Sigmoid colon (tissue), 7 donors: ENCODE measurements around the gene MYO1A. TPM values are rescaled to one million over a fixed set of nuclear protein-coding genes. Genes with fewer than 3 reads are reported as not detected.
A peak's percentile ranks its signal among the peaks of the same experiment; 100 is the strongest.
"Not testable (repeated sequence)": the region's sequence is repeated elsewhere in the genome, so short reads cannot be mapped to it uniquely, and the experiment has no call there.

Experiments
- DNase-seq: peaks from one replicate; pipeline ENCODE4 v3.0.0-alpha.2; 2019
- H3K27ac ChIP-seq, 4 donors: fragments of 200-600 bp; sonication (generic); one replicate each; pipeline ENCODE4 v1.5.1; 2016 to 2019; ENCODE audit warnings: mild to moderate bottlenecking in 1 of 4
- H3K27me3 ChIP-seq, 3 donors: fragments of 200-600 bp; sonication (generic); one replicate each; pipeline ENCODE4 v1.5.1; 2019; ENCODE audit warnings: mild to moderate bottlenecking in 1 of 3
- H3K36me3 ChIP-seq, 4 donors: fragments of 200-600 bp; sonication (generic); one replicate each; pipeline ENCODE4 v1.5.1; 2016 to 2019
- H3K4me1 ChIP-seq, 4 donors: fragments of 200-600 bp; sonication (generic); one replicate each; pipeline ENCODE4 v1.5.1; 2017 to 2019
- H3K4me3 ChIP-seq, 4 donors: fragments of 200-600 bp; sonication (generic); one replicate each; pipeline ENCODE4 v1.5.1; 2017 to 2019; ENCODE audit warnings: mild to moderate bottlenecking in 2 of 4, moderate library complexity in 1 of 4
- H3K9me3 ChIP-seq, 4 donors: fragments of 200-600 bp in 3 of 4; sonication (generic) in 3 of 4; one replicate each; pipeline versions ENCODE4 v1.5.1 to v1.6.1; 2013 to 2019
- CTCF ChIP-seq, 4 experiments: fragments of 450-650 bp in 3 of 4; fragments of 200-600 bp in 1 of 4; IDR thresholded peaks; one replicate each; pipeline ENCODE4 v1.5.1; 2016 to 2019; ENCODE audit warnings: antibody characterized with exemption in 4 of 4, mild to moderate bottlenecking in 3 of 4, moderate library complexity in 2 of 4
- EP300 ChIP-seq, 4 donors: sonication (generic); formaldehyde crosslinking; IDR thresholded peaks; one replicate each; pipeline ENCODE4 v1.6.1; 2017; ENCODE audit warnings: antibody characterized with exemption in 4 of 4
- POLR2A ChIP-seq, 2 donors: fragments of 450-650 bp; IDR thresholded peaks; one replicate each; pipeline ENCODE4 v1.6.1; 2016; ENCODE audit warnings: antibody characterized with exemption in 2 of 2, mild to moderate bottlenecking in 2 of 2, moderate library complexity in 2 of 2
- POLR2AphosphoS5 ChIP-seq, 4 donors: sonication (generic); formaldehyde crosslinking; IDR thresholded peaks; one replicate each; pipeline ENCODE4 v1.6.1; 2017; ENCODE audit warnings: antibody characterized with exemption in 4 of 4
- WGBS, 2 donors: extraction: QIAGEN DNeasy Blood & Tissue Kit; methylation state at CpG; one replicate each; pipeline ENCODE4 v1.1.7; 2013; 5-methylcytosine and 5-hydroxymethylcytosine counted together
- intact Hi-C: fragments of 100-400 bp; cut with DNase I; formaldehyde crosslinking; loops from one replicate; pipeline ENCODE4 v1.15.1; 2023
- polyA plus RNA-seq, 3 donors: library from polyadenylated mRNA; stranded (reverse); fragments of 200-250 nt; gene quantifications; one replicate each; pipeline ENCODE4 v1.2.3, GENCODE V29; 2013
- total RNA-seq, 4 donors: library from RNA; depleted of rRNA; stranded (reverse); fragments of >200 nt; gene quantifications; one replicate each; pipeline ENCODE4 v1.1.0, GENCODE V29; 2016
- donor health status: healthy with polysubstance abuse.
- donor health status: Bipolar disorder and iron deficiency.
- donor health status: healthy.

MYO1A gene
- total and polyA plus RNA-seq, 7 donors, result 0.71 to 112 (median 7.2) TPM

GRCh38 chr12:56988207-56988739 is 61.7 kb downstream of the MYO1A start:
- TF ChIP-seq EP300 (IDR thresholded peaks at IDR 0.05), result no peak
- no peak for TF ChIP-seq POLR2A (IDR thresholded peaks at IDR 0.05)
- no peak for TF ChIP-seq POLR2AphosphoS5 (IDR thresholded peaks at IDR 0.05)
- no peak for TF ChIP-seq CTCF (IDR thresholded peaks at IDR 0.05)
- no peak overlapping the region for H3K27ac ChIP-seq
- no peak for DNase-seq
- no peaks in the 10 kb centered on the region for H3K9me3 ChIP-seq
- no peak overlapping the region for H3K4me3 ChIP-seq
- H3K36me3 ChIP-seq, result no peaks in the 10 kb centered on the region
- 60 to 63% methylated on average over 5 of the region's 5 CpGs for WGBS, 2 donors
- H3K27me3 ChIP-seq, result no peaks in the 10 kb centered on the region
- intact Hi-C loops, result no loop called here
- H3K4me1 ChIP-seq, result peaks cover 0 to 10% (median 4%) of the 10 kb centered on the region in 4 donors

GRCh38 chr12:56987551-56988053 is 62.3 kb downstream of the MYO1A start:
- WGBS, 2 donors, result 21 to 23% methylated on average over 11 of the region's 11 CpGs
- Histone ChIP-seq H3K36me3 (no peaks in the 10 kb centered on the region), H3K9me3 (no peaks in the 10 kb centered on the region), H3K4me3 (no peak overlapping the region), H3K27me3 (no peaks in the 10 kb centered on the region), H3K4me1 (peaks cover 0 to 10% (median 4%) of the 10 kb centered on the region in 4 donors), H3K27ac (no peak overlapping the region)
- TF ChIP-seq POLR2AphosphoS5 (IDR thresholded peaks at IDR 0.05) (peak in 1 of 4 donors; percentile 12), CTCF (IDR thresholded peaks at IDR 0.05) (peak; percentile 91 to 98 (median 93)), EP300 (IDR thresholded peaks at IDR 0.05) (no peak)
- intact Hi-C loops, result loop anchor here (1.0 kb wide), 1 partner anchor 230 kb away; no protein-coding TSS in a partner anchor
- DNase-seq, result peak; percentile 92

GRCh38 chr12:56987011-56987410 is 62.9 kb downstream of the MYO1A start:
- Histone ChIP-seq H3K9me3 (no peaks in the 10 kb centered on the region), H3K4me1 (peaks cover 0 to 10% (median 4%) of the 10 kb centered on the region in 4 donors), H3K27me3 (no peaks in the 10 kb centered on the region), H3K36me3 (no peaks in the 10 kb centered on the region), H3K27ac (no peak overlapping the region), H3K4me3 (no peak overlapping the region)
- intact Hi-C loops, result loop anchor here (1.0 kb wide), 1 partner anchor 230 kb away; no protein-coding TSS in a partner anchor
- no peak for TF ChIP-seq CTCF (IDR thresholded peaks at IDR 0.05)
- no peak for TF ChIP-seq POLR2AphosphoS5 (IDR thresholded peaks at IDR 0.05)
- no peak for TF ChIP-seq POLR2A (IDR thresholded peaks at IDR 0.05)
- no peak for TF ChIP-seq EP300 (IDR thresholded peaks at IDR 0.05)
- DNase-seq, result no peak

- H3K27me3 ChIP-seq, H3K36me3 ChIP-seq, intact Hi-C loops, H3K4me3 ChIP-seq, DNase-seq, H3K4me1 ChIP-seq, H3K9me3 ChIP-seq: not testable (repeated sequence)
- 51 to 66% methylated on average over 5 of the region's 6 CpGs for WGBS, 2 donors
- peak overlapping the region in 1 of 4 donors; percentile 28 for H3K27ac ChIP-seq
- peak in 1 of 4 donors; percentile 16 for TF ChIP-seq POLR2AphosphoS5 (IDR thresholded peaks at IDR 0.05)
Measured at GRCh38 chr12:56985714-56986113, 64.2 kb downstream of the MYO1A start.

GRCh38 chr12:56983386-56983785 is 66.5 kb downstream of the MYO1A start:
- TF ChIP-seq EP300 (IDR thresholded peaks at IDR 0.05) (no peak), POLR2A (IDR thresholded peaks at IDR 0.05) (no peak), CTCF (IDR thresholded peaks at IDR 0.05) (no peak), POLR2AphosphoS5 (IDR thresholded peaks at IDR 0.05) (no peak)
- no peak overlapping the region for H3K27ac ChIP-seq
- H3K4me1 ChIP-seq, result peaks cover 0 to 10% (median 4%) of the 10 kb centered on the region in 4 donors
- DNase-seq, result no peak
- WGBS, 2 donors, result 71 to 99% methylated on average over 4 of the region's 4 CpGs
- H3K36me3 ChIP-seq, result no peaks in the 10 kb centered on the region
- H3K9me3 ChIP-seq, result no peaks in the 10 kb centered on the region
- no peaks in the 10 kb centered on the region for H3K27me3 ChIP-seq
- intact Hi-C loops, result no loop called here
- H3K4me3 ChIP-seq, result no peak overlapping the region

- intact Hi-C loops, H3K4me3 ChIP-seq, H3K27ac ChIP-seq, H3K9me3 ChIP-seq, H3K4me1 ChIP-seq, H3K27me3 ChIP-seq, H3K36me3 ChIP-seq, DNase-seq: not testable (repeated sequence)
- 92% methylated on average over 3 of the region's 3 CpGs for WGBS, 2 donors
Measured at GRCh38 chr12:56982578-56983236, 67.2 kb downstream of the MYO1A start.
